GM23338 (cell line): ENCODE measurements around the gene FAM131A. TPM values are rescaled to one million over a fixed set of nuclear protein-coding genes. Genes with fewer than 3 reads are reported as not detected.

Source experiments
- CREB1 ChIP-seq: fragments of 250-450 bp; sonication (Bioruptor Pico); IDR thresholded peaks from 2 replicates; pipeline ENCODE4 v1.5.0; 2020; ENCODE audit warnings: low read depth, mild to moderate bottlenecking, moderate library complexity
- EZH2phosphoT487 ChIP-seq: fragments of 200-600 bp; sonication (generic); IDR thresholded peaks from one replicate; pipeline ENCODE4 v1.8.1; 2018; ENCODE audit warnings: antibody characterized with exemption; ENCODE audit not compliant: unreplicated experiment
- JUNB ChIP-seq: IDR thresholded peaks from one replicate; pipeline ENCODE4 v1.6.1; 2016; ENCODE audit warnings: antibody characterized with exemption; ENCODE audit not compliant: unreplicated experiment
- NANOG ChIP-seq: IDR thresholded peaks from 2 replicates; pipeline ENCODE4 v1.6.1; 2016; ENCODE audit warnings: antibody characterized with exemption, borderline replicate concordance
- REST ChIP-seq: IDR thresholded peaks from one replicate; pipeline ENCODE4 v1.6.1; 2018; ENCODE audit warnings: antibody characterized with exemption; ENCODE audit not compliant: unreplicated experiment
- ZNF114 ChIP-seq: fragments of 250-450 bp; sonication (Bioruptor Pico); IDR thresholded peaks from 2 replicates; pipeline ENCODE4 v1.5.0; 2020; ENCODE audit warnings: mild to moderate bottlenecking, moderate library complexity
- ZNF331 ChIP-seq: fragments of 250-450 bp; sonication (Bioruptor Pico); IDR thresholded peaks from 2 replicates; pipeline ENCODE4 v1.5.0; 2020; ENCODE audit warnings: low read depth, mild to moderate bottlenecking, moderate library complexity
- ZNF462 ChIP-seq: fragments of 250-450 bp; sonication (Bioruptor Pico); IDR thresholded peaks from 2 replicates; pipeline ENCODE4 v1.5.0; 2020; ENCODE audit warnings: mild to moderate bottlenecking, moderate library complexity
- polyA plus RNA-seq: library from polyadenylated mRNA; unstranded; fragments of >200 nt; fragmentation: Nextera tagmentation; extraction: Ambion mirVana; gene quantifications from 2 replicates; pipeline ENCODE4 v1.2.1, GENCODE V29; 2016
- total RNA-seq: library from RNA; depleted of rRNA; stranded (reverse); fragments of >200 nt; shearing (Covaris generic); gene quantifications from 2 replicates; pipeline ENCODE4 v1.2.3, GENCODE V29; 2014

FAM131A gene
- total and polyA plus RNA-seq, 2 experiments from 2014 or later, result 6.7 to 31.8 TPM

GRCh38 chr3:184359610-184360009 is 22.2 kb downstream of the FAM131A start (continued):
- TF ChIP-seq ZNF462 (CRISPR knock-in tag) (no peak), NANOG (no peak), JUNB (no peak), REST (no peak), CREB1 (no peak), ZNF331 (CRISPR knock-in tag) (no peak), ZNF114 (CRISPR knock-in tag) (no peak), EZH2phosphoT487 (no peak)
